IMR-90 (cell line): ENCODE measurements around the gene ARHGAP15. TPM values are rescaled to one million over a fixed set of nuclear protein-coding genes. Genes with fewer than 3 reads are reported as not detected.

ENCODE experiments used
- ATAC-seq: fragments of 200-7000 bp; cut with Tn5 transposase; 2 replicates; pipeline ENCODE4 v1.9.1; 2020; ENCODE audit warnings: low read depth, mild to moderate bottlenecking, moderate library complexity
- BruUV-seq: library from RNA; stranded (reverse); fragments of 400-500 nt; replicated peaks from 2 replicates; lab custom pipeline; 2021; lab: Mats Ljungman, UMichigan
- CTCF ChIA-PET: fragments of 300-600 bp; formaldehyde crosslinking; extraction: SDS; loops from one replicate; lab custom pipeline; 2021; ENCODE audit warnings: antibody characterized with exemption; lab: Yijun Ruan, JAX
- POLR2A ChIA-PET: fragments of 300-600 bp; sonication (Branson Sonifier 250); formaldehyde crosslinking; loops from one replicate; lab custom pipeline; 2022; ENCODE audit warnings: antibody characterized with exemption; ENCODE audit not compliant: unreplicated experiment; lab: Charles Lee
- DNase-seq: peaks from one replicate; pipeline ENCODE4 v3.0.0; 2013
- H2AFZ ChIP-seq: replicated peaks from 2 replicates; pipeline ENCODE3; 2013; ENCODE audit warnings: low read length, mild to moderate bottlenecking; ENCODE audit not compliant: poor library complexity
- H2AK5ac ChIP-seq: 2 replicates; pipeline ENCODE4 v1.6.1; 2013; ENCODE audit warnings: low read depth, low read length, inconsistent platforms
- H2AK9ac ChIP-seq: replicated peaks from 2 replicates; pipeline ENCODE3; 2013; ENCODE audit warnings: mild to moderate bottlenecking, low read depth, low read length, moderate library complexity; ENCODE audit not compliant: poor library complexity
- H2BK120ac ChIP-seq: 2 replicates; pipeline ENCODE4 v1.6.1; 2013; ENCODE audit warnings: low read depth, low read length, inconsistent platforms
- H2BK15ac ChIP-seq: 3 replicates; pipeline ENCODE4 v1.6.1; 2013; ENCODE audit warnings: low read depth, low read length, inconsistent platforms
- H2BK20ac ChIP-seq: 2 replicates; pipeline ENCODE4 v1.6.1; 2013; ENCODE audit warnings: low read depth, mild to moderate bottlenecking, inconsistent platforms, low read length, moderate library complexity
- H2BK5ac ChIP-seq: 2 replicates; pipeline ENCODE4 v1.6.1; 2013; ENCODE audit warnings: mild to moderate bottlenecking, low read depth, low read length, inconsistent platforms; ENCODE audit not compliant: poor library complexity, severe bottlenecking
- H3K14ac ChIP-seq: replicated peaks from 2 replicates; pipeline ENCODE4 v1.6.1; 2013; ENCODE audit warnings: low read depth, low read length, inconsistent platforms
- H3K18ac ChIP-seq: 2 replicates; pipeline ENCODE4 v1.6.1; 2013; ENCODE audit warnings: low read depth, low read length, control low read depth
- H3K23ac ChIP-seq: 2 replicates; pipeline ENCODE4 v1.6.1; 2013; ENCODE audit warnings: low read depth, low read length, inconsistent platforms
- H3K27ac ChIP-seq: 2 replicates; pipeline ENCODE4 v1.5.1; 2013; ENCODE audit warnings: mild to moderate bottlenecking, control low read depth, low read length; ENCODE audit not compliant: insufficient read depth
- H3K27me3 ChIP-seq: 2 replicates; pipeline ENCODE4 v1.6.1; 2013; ENCODE audit warnings: low read length; ENCODE audit not compliant: control insufficient read depth, insufficient read depth
- H3K36me3 ChIP-seq: 2 replicates; pipeline ENCODE4 v1.6.1; 2013; ENCODE audit warnings: low read length, mixed read lengths; ENCODE audit not compliant: control insufficient read depth, insufficient read depth
- H3K4ac ChIP-seq: 2 replicates; pipeline ENCODE4 v1.6.1; 2013; ENCODE audit warnings: low read depth, low read length, inconsistent platforms
- H3K4me1 ChIP-seq: 2 replicates; pipeline ENCODE4 v1.6.1; 2013; ENCODE audit warnings: low read length, mixed read lengths; ENCODE audit not compliant: control insufficient read depth, insufficient read depth
- H3K4me2 ChIP-seq: 2 replicates; pipeline ENCODE4 v1.6.1; 2013; ENCODE audit warnings: low read depth, mild to moderate bottlenecking, control low read depth, low read length, moderate library complexity
- H3K4me3 ChIP-seq: 2 replicates; pipeline ENCODE4 v1.5.1; 2013; ENCODE audit warnings: low read depth, mild to moderate bottlenecking, control low read depth, low read length, moderate library complexity; ENCODE audit not compliant: insufficient read depth
- H3K56ac ChIP-seq: 2 replicates; pipeline ENCODE4 v1.6.1; 2013; ENCODE audit warnings: low read length, inconsistent platforms; ENCODE audit not compliant: insufficient read depth; ENCODE audit errors: extremely low read depth
- H3K79me1 ChIP-seq, 2 experiments: 2 replicates each; pipeline ENCODE4 v1.6.1; 2013; ENCODE audit warnings: low read length in 2 of 2, inconsistent platforms in 1 of 2, low read depth in 1 of 2
- H3K9ac ChIP-seq: 2 replicates; pipeline ENCODE4 v1.6.1; 2013; ENCODE audit warnings: low read depth, low read length, control low read depth
- H3K9me1 ChIP-seq: 2 replicates; pipeline ENCODE4 v1.6.1; 2013; ENCODE audit warnings: low read length, inconsistent platforms; ENCODE audit not compliant: insufficient read depth
- H3K9me3 ChIP-seq: 2 replicates; pipeline ENCODE4 v1.6.1; 2013; ENCODE audit warnings: low read length; ENCODE audit not compliant: control insufficient read depth, insufficient read depth
- H4K20me1 ChIP-seq: 2 replicates; pipeline ENCODE4 v1.6.1; 2013; ENCODE audit warnings: low read length, inconsistent platforms; ENCODE audit not compliant: insufficient read depth
- H4K5ac ChIP-seq: 2 replicates; pipeline ENCODE4 v1.6.1; 2013; ENCODE audit warnings: mild to moderate bottlenecking, low read depth, low read length, control low read depth
- H4K8ac ChIP-seq, 2 experiments: 2 replicates each; pipeline ENCODE4 v1.6.1; 2013; ENCODE audit warnings: low read depth in 2 of 2, low read length in 2 of 2, control low read depth in 1 of 2, inconsistent platforms in 1 of 2
- H4K91ac ChIP-seq: 2 replicates; pipeline ENCODE4 v1.6.1; 2013; ENCODE audit warnings: low read depth, low read length, inconsistent platforms; ENCODE audit not compliant: insufficient read depth
- BHLHE40 ChIP-seq: fragments of 150-350 bp; IDR thresholded peaks from 2 replicates; pipeline ENCODE4 v1.6.1; 2016; ENCODE audit warnings: mild to moderate bottlenecking, low read depth, low read length
- CEBPB ChIP-seq: IDR thresholded peaks from 2 replicates; pipeline ENCODE4 v1.6.1; 2012; ENCODE audit warnings: low read depth, low read length, improper control_type of control experiment
- CHD1 ChIP-seq: IDR thresholded peaks from 2 replicates; pipeline ENCODE4 v1.6.1; 2012; ENCODE audit warnings: low read depth, low read length, improper control_type of control experiment
- FOS ChIP-seq: fragments of 150-350 bp; IDR thresholded peaks from 2 replicates; pipeline ENCODE4 v1.6.1; 2016; ENCODE audit warnings: low read depth, low read length
- MAFK ChIP-seq: IDR thresholded peaks from 2 replicates; pipeline ENCODE4 v1.6.1; 2012; ENCODE audit warnings: low read depth, low read length, improper control_type of control experiment
- MXI1 ChIP-seq: IDR thresholded peaks from 2 replicates; pipeline ENCODE4 v1.6.1; 2012; ENCODE audit warnings: low read depth, mild to moderate bottlenecking, low read length, moderate library complexity, borderline replicate concordance
- NFE2L2 ChIP-seq: fragments of 150-350 bp; IDR thresholded peaks from 2 replicates; pipeline ENCODE4 v1.6.1; 2016; ENCODE audit warnings: low read depth, mild to moderate bottlenecking, low read length
- POLR2A ChIP-seq: IDR thresholded peaks from 2 replicates; pipeline ENCODE4 v1.6.1; 2012; ENCODE audit warnings: mild to moderate bottlenecking, low read depth, low read length
- RAD21 ChIP-seq: IDR thresholded peaks from 2 replicates; pipeline ENCODE4 v1.6.1; 2012; ENCODE audit warnings: low read length, improper control_type of control experiment
- RCOR1 ChIP-seq: IDR thresholded peaks from 2 replicates; pipeline ENCODE4 v1.6.1; 2012; ENCODE audit warnings: mild to moderate bottlenecking, low read length, improper control_type of control experiment; ENCODE audit not compliant: insufficient replicate concordance
- RFX5 ChIP-seq: IDR thresholded peaks from 2 replicates; pipeline ENCODE4 v1.8.0; 2012; ENCODE audit warnings: low read depth, mild to moderate bottlenecking, low read length, moderate library complexity
- SMC3 ChIP-seq: fragments of 150-350 bp; IDR thresholded peaks from 2 replicates; pipeline ENCODE4 v1.6.1; 2016; ENCODE audit warnings: low read depth, mild to moderate bottlenecking, antibody characterized with exemption, low read length, moderate library complexity
- WGBS, 2 experiments: methylation state at CpG; one replicate each; pipeline versions ENCODE4 v1.1.5 to v1.1.7; 2013; ENCODE audit warnings: missing lambda C conversion rate in 2 of 2; ENCODE audit not compliant: insufficient read length in 1 of 2; ENCODE audit errors: extremely low coverage in 2 of 2; 5-methylcytosine and 5-hydroxymethylcytosine counted together
- dilution Hi-C: fragments of 300-500 bp; cut with HindIII; formaldehyde crosslinking; loops from one replicate; pipeline ENCODE4 v1.14.3; 2018; ENCODE audit warnings: low sequenced_read_pairs; ENCODE audit not compliant: unreplicated experiment
- in situ Hi-C: fragments of 300-500 bp; cut with MboI; formaldehyde crosslinking; loops from 3 replicates; pipeline ENCODE4 v1.14.3; 2019; ENCODE audit warnings: low sequenced_read_pairs, inconsistent platforms, mixed read lengths
- intact Hi-C: fragments of 100-400 bp; cut with micrococcal nuclease; formaldehyde crosslinking; loops from 2 replicates; pipeline ENCODE4 v1.10.0; 2022
- polyA plus RNA-seq, 3 experiments: library from polyadenylated mRNA; depleted of rRNA; stranded (reverse); fragments of >200 nt; gene quantifications; 2 replicates each; pipeline ENCODE4 v1.2.3, GENCODE V29; 2012; ENCODE audit warnings: low replicate concordance in 1 of 3
- total RNA-seq: library from RNA; depleted of rRNA; stranded (reverse); fragments of >200 nt; gene quantifications from 2 replicates; pipeline ENCODE4 v1.2.3, GENCODE V29; 2012
- TF ChIP-seq, protein P1 (sequence below): fragments of 150-350 bp; IDR thresholded peaks from 2 replicates; pipeline ENCODE4 v1.6.1; 2017; ENCODE audit warnings: mild to moderate bottlenecking, antibody characterized with exemption, low read length, low read depth
- TF ChIP-seq, protein P2 (sequence below): fragments of 150-350 bp; IDR thresholded peaks from 2 replicates; pipeline ENCODE4 v1.6.1; 2016; ENCODE audit warnings: low read depth, mild to moderate bottlenecking, low read length, moderate library complexity, borderline replicate concordance
- TF ChIP-seq, protein P3 (sequence below): conservative IDR thresholded peaks from 2 replicates; pipeline ENCODE4 v1.5.1; 2012; ENCODE audit warnings: mild to moderate bottlenecking, low read depth, low read length, improper control_type of control experiment

ARHGAP15 gene
- total and polyA plus RNA-seq, 2 of the 4 experiments (the other 2 are of a cell fraction) = not detected

DNA sequence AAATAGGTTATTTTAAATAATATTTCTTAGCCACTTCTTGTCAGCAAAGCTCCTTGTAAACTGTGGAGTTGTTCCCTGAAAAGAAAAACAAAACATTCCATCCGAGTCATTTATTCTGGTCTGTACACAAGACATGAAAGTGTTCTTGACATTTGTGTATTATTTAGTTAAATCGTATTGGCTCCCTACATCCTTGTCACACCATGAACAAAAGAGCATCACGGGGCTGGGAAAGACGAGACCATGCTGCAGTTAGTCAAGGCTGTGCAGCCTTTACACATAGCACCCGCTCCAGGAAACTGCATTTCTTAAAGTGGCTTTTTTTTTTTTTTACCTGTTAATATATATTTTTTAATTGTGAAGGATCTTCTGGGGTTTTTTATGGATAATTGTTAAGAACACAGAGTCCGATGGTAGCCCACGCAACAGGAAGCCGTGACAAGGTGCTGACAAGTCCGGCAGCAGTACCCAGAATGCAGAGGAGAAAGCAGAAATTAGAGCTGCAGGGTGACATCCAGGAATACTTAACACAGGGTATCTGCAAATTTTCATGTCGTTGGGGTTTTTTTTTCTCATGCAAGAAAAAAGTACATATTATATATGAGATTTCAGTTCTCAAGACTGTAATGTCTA is 588.4 kb downstream of the ARHGAP15 start:
- Histone ChIP-seq H2AFZ (peak overlapping the region; percentile 60), H3K18ac (peak overlapping the region; percentile 56; the same call in 1 of the 2 replicates), H3K36me3 (no peaks in the 10 kb centered on the region), H2BK5ac (no peak overlapping the region), H4K91ac (no peak overlapping the region; the same call in 1 of the 2 replicates), H2BK20ac (no peak overlapping the region; the same call in 1 of the 2 replicates), H3K4me2 (peak overlapping the region; percentile 94), H3K4me1 (peaks cover 4% of the 10 kb centered on the region; the same call in 1 of the 2 replicates), H2AK9ac (no peak overlapping the region), H4K5ac (peak overlapping the region; percentile 49; the same call in 1 of the 2 replicates), H3K4ac (peak overlapping the region; percentile 57), H3K9me3 (no peaks in the 10 kb centered on the region; the same call in 1 of the 2 replicates), H3K56ac (peak overlapping the region; percentile 57; the same call in 1 of the 2 replicates), H3K79me1 (no peaks in the 10 kb centered on the region), H4K8ac (no peak overlapping the region; a peak in 2 of 4 replicates), H3K4me3 (peak overlapping the region; percentile 5; the same call in 1 of the 2 replicates), H2BK120ac (no peak overlapping the region; the same call in 1 of the 2 replicates), H3K9ac (0 out of 2 replicates have a peak overlapping the region, but pooled peaks have one; percentile 44), H3K27ac (no peak overlapping the region; the same call in 1 of the 2 replicates), H2AK5ac (no peak overlapping the region), H3K14ac (peak overlapping the region; percentile 10; the same call in 1 of the 2 replicates), H2BK15ac (no peak overlapping the region), H3K9me1 (no peaks in the 10 kb centered on the region), H4K20me1 (no peaks in the 10 kb centered on the region), H3K27me3 (no peaks in the 10 kb centered on the region), H3K23ac (no peak overlapping the region)
- ATAC-seq (peak; percentile 89), DNase-seq (peak; percentile 27)
- POLR2A ChIA-PET = no interaction called here
- CTCF ChIA-PET = interaction anchor here (0.6 kb wide), 1 partner anchor 16 kb away, joined by 3 read pairs; no protein-coding TSS in a partner anchor
- intact Hi-C loops (no loop called here), dilution Hi-C loops (no loop called here), in situ Hi-C loops (no loop called here)
- no TSS peak for BruUV-seq
- 60% methylated on average over 3 of the region's 10 CpGs; no CpG with 5 or more reads in 1 of the 2 experiments for WGBS, 2 experiments
- TF ChIP-seq RAD21 = no peak
- no peak for TF ChIP-seq POLR2A
- no peak for TF ChIP-seq SMC3
- no peak for TF ChIP-seq BHLHE40
- TF ChIP-seq, protein P1, sequence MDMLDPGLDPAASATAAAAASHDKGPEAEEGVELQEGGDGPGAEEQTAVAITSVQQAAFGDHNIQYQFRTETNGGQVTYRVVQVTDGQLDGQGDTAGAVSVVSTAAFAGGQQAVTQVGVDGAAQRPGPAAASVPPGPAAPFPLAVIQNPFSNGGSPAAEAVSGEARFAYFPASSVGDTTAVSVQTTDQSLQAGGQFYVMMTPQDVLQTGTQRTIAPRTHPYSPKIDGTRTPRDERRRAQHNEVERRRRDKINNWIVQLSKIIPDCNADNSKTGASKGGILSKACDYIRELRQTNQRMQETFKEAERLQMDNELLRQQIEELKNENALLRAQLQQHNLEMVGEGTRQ = no peak
- no peak for TF ChIP-seq NFE2L2
- no peak for TF ChIP-seq MAFK
- TF ChIP-seq, protein P2, sequence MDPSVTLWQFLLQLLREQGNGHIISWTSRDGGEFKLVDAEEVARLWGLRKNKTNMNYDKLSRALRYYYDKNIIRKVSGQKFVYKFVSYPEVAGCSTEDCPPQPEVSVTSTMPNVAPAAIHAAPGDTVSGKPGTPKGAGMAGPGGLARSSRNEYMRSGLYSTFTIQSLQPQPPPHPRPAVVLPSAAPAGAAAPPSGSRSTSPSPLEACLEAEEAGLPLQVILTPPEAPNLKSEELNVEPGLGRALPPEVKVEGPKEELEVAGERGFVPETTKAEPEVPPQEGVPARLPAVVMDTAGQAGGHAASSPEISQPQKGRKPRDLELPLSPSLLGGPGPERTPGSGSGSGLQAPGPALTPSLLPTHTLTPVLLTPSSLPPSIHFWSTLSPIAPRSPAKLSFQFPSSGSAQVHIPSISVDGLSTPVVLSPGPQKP = no peak
- TF ChIP-seq CEBPB = no peak
- TF ChIP-seq RCOR1 = no peak
- no peak for TF ChIP-seq MXI1
- no peak for TF ChIP-seq RFX5
- TF ChIP-seq, protein P3, sequence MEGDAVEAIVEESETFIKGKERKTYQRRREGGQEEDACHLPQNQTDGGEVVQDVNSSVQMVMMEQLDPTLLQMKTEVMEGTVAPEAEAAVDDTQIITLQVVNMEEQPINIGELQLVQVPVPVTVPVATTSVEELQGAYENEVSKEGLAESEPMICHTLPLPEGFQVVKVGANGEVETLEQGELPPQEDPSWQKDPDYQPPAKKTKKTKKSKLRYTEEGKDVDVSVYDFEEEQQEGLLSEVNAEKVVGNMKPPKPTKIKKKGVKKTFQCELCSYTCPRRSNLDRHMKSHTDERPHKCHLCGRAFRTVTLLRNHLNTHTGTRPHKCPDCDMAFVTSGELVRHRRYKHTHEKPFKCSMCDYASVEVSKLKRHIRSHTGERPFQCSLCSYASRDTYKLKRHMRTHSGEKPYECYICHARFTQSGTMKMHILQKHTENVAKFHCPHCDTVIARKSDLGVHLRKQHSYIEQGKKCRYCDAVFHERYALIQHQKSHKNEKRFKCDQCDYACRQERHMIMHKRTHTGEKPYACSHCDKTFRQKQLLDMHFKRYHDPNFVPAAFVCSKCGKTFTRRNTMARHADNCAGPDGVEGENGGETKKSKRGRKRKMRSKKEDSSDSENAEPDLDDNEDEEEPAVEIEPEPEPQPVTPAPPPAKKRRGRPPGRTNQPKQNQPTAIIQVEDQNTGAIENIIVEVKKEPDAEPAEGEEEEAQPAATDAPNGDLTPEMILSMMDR = no peak
- TF ChIP-seq CHD1 = no peak
- TF ChIP-seq FOS = no peak
